Smooth muscle cell (in vitro differentiated cells): Measurements from ENCODE around the gene WNT7A. TPM values are rescaled to one million over a fixed set of nuclear protein-coding genes. Genes with fewer than 3 reads are reported as not detected.

Experiments
- DNase-seq: peaks from one replicate; lab custom pipeline; 2025; ENCODE audit not compliant: unreplicated experiment; lab: John Stamatoyannopoulos, UW
- H2AFZ ChIP-seq: fragments of 200-600 bp; sonication (generic); 2 replicates; pipeline ENCODE4 v1.6.0; 2016; ENCODE audit warnings: antibody characterized with exemption, low read depth, mild to moderate bottlenecking
- H3F3A ChIP-seq: fragments of 200-600 bp; sonication (generic); 2 replicates; pipeline ENCODE4 v1.6.0; 2017; ENCODE audit warnings: antibody characterized with exemption, low read depth
- H3K27ac ChIP-seq: fragments of 200-600 bp; sonication (generic); 2 replicates; pipeline ENCODE4 v1.5.1; 2016; ENCODE audit warnings: low read depth, mild to moderate bottlenecking
- H3K27me3 ChIP-seq: fragments of 200-600 bp; sonication (generic); 2 replicates; pipeline ENCODE4 v1.6.1; 2016; ENCODE audit warnings: low read depth, mild to moderate bottlenecking
- H3K36me3 ChIP-seq: fragments of 200-600 bp; sonication (generic); 2 replicates; pipeline ENCODE4 v1.5.1; 2016; ENCODE audit warnings: low read depth
- H3K4me1 ChIP-seq: fragments of 200-600 bp; sonication (generic); 2 replicates; pipeline ENCODE4 v1.5.1; 2016; ENCODE audit warnings: low read depth
- H3K4me2 ChIP-seq: fragments of 200-600 bp; sonication (generic); 2 replicates; pipeline ENCODE4 v1.6.0; 2016; ENCODE audit warnings: mild to moderate bottlenecking
- H3K4me3 ChIP-seq: fragments of 200-600 bp; sonication (generic); 2 replicates; pipeline ENCODE4 v1.5.1; 2016; ENCODE audit warnings: mild to moderate bottlenecking
- H3K79me2 ChIP-seq: fragments of 200-600 bp; sonication (generic); 2 replicates; pipeline ENCODE4 v1.6.0; 2016; ENCODE audit warnings: low read depth, mild to moderate bottlenecking
- H3K9ac ChIP-seq: fragments of 200-600 bp; sonication (generic); 2 replicates; pipeline ENCODE4 v1.6.0; 2016; ENCODE audit warnings: low read depth
- H3K9me3 ChIP-seq: fragments of 200-600 bp; sonication (generic); replicated peaks from 2 replicates; pipeline ENCODE4 v1.5.1; 2016; ENCODE audit warnings: low read depth
- H4K20me1 ChIP-seq: fragments of 200-600 bp; sonication (generic); 2 replicates; pipeline ENCODE4 v1.6.0; 2016; ENCODE audit warnings: low read depth
- CTCF ChIP-seq: fragments of 200-600 bp; sonication (generic); IDR thresholded peaks from 2 replicates; pipeline ENCODE4 v1.5.1; 2017; ENCODE audit warnings: borderline replicate concordance, mild to moderate bottlenecking, antibody characterized with exemption; ENCODE audit not compliant: insufficient read depth, poor library complexity, severe bottlenecking
- WGBS: methylation state at CpG from one replicate; pipeline ENCODE4 v1.1.7; 2016; ENCODE audit warnings: low lambda C conversion rate; 5-methylcytosine and 5-hydroxymethylcytosine counted together
- polyA plus RNA-seq: library from polyadenylated mRNA; unstranded; fragments of >200 nt; fragmentation: Nextera tagmentation; extraction: Ambion mirVana; gene quantifications from 2 replicates; pipeline ENCODE4 v1.2.1, GENCODE V29; 2016
- total RNA-seq: library from RNA; depleted of rRNA; stranded (reverse); fragments of >200 nt; gene quantifications from 2 replicates; pipeline ENCODE4 v1.2.3, GENCODE V29; 2014

WNT7A gene
- total and polyA plus RNA-seq, 2 experiments from 2014 or later: 0.18 to 0.24 TPM

- Histone ChIP-seq H3K9me3 (no peaks in the 10 kb centered on the region), H3K79me2 (no peaks in the 10 kb centered on the region), H3K4me3 (no peak overlapping the region), H3K27me3 (no peaks in the 10 kb centered on the region), H3K27ac (no peak overlapping the region), H4K20me1 (no peaks in the 10 kb centered on the region), H3K36me3 (no peaks in the 10 kb centered on the region), H3K4me1 (no peaks in the 10 kb centered on the region), H3F3A (no peaks in the 10 kb centered on the region), H2AFZ (no peak overlapping the region), H3K4me2 (no peak overlapping the region), H3K9ac (no peak overlapping the region)
- 82% methylated on average over 4 of the region's 4 CpGs for WGBS
- TF ChIP-seq CTCF: no peak
- DNase-seq: no peak
Measured at GRCh38 chr3:13776253-13777050, 103.4 kb downstream of the WNT7A start.

GRCh38 chr3:13772885-13773745 lies 106.8 kb downstream of the WNT7A start:
- no peaks in the 10 kb centered on the region for H3K9me3 ChIP-seq

GRCh38 chr3:13772321-13772745 lies 107.5 kb downstream of the WNT7A start:
- Histone ChIP-seq H3K9ac (no peak overlapping the region), H3K9me3 (no peaks in the 10 kb centered on the region), H3K27me3 (no peaks in the 10 kb centered on the region), H3K27ac (no peak overlapping the region), H3F3A (no peaks in the 10 kb centered on the region), H4K20me1 (no peaks in the 10 kb centered on the region), H3K36me3 (no peaks in the 10 kb centered on the region), H3K4me3 (no peak overlapping the region), H3K4me1 (no peaks in the 10 kb centered on the region), H3K4me2 (no peak overlapping the region), H2AFZ (no peak overlapping the region), H3K79me2 (no peaks in the 10 kb centered on the region)
- DNase-seq: no peak
- 81% methylated on average over 7 of the region's 7 CpGs for WGBS
- TF ChIP-seq CTCF: no peak

More at GRCh38 chr3:13772885-13773745, 106.8 kb downstream of the WNT7A start:
- Histone ChIP-seq H3F3A (no peaks in the 10 kb centered on the region), H3K27me3 (no peaks in the 10 kb centered on the region), H2AFZ (no peak overlapping the region), H3K4me3 (no peak overlapping the region), H4K20me1 (no peaks in the 10 kb centered on the region), H3K79me2 (no peaks in the 10 kb centered on the region), H3K4me2 (no peak overlapping the region), H3K9ac (no peak overlapping the region), H3K4me1 (no peaks in the 10 kb centered on the region), H3K36me3 (no peaks in the 10 kb centered on the region), H3K27ac (no peak overlapping the region)
- 94% methylated on average over 18 of the region's 18 CpGs for WGBS
- TF ChIP-seq CTCF: no peak
- DNase-seq: no peak
